Breast epithelium (tissue), 3 donors: Measurements from ENCODE around the gene RHOT1.

Experiments
- POLR2A ChIP-seq: fragments of 450-650 bp; IDR thresholded peaks from one replicate; pipeline ENCODE4 v1.6.1; 2016; ENCODE audit warnings: antibody characterized with exemption, mild to moderate bottlenecking, moderate library complexity
- POLR2AphosphoS5 ChIP-seq, 3 donors: sonication (generic); formaldehyde crosslinking; IDR thresholded peaks; one replicate each; pipeline ENCODE4 v1.6.1; 2017; ENCODE audit warnings: antibody characterized with exemption in 3 of 3
- TF ChIP-seq, protein P1 (sequence below), 3 donors: fragments of 450-650 bp; IDR thresholded peaks; one replicate each; pipeline ENCODE4 v1.5.1; 2016 to 2017; ENCODE audit warnings: antibody characterized with exemption in 3 of 3, mild to moderate bottlenecking in 3 of 3, moderate library complexity in 3 of 3

GRCh38 chr17:32185875-32186274 lies 43.6 kb downstream of the RHOT1 start:
- TF ChIP-seq, protein P1, sequence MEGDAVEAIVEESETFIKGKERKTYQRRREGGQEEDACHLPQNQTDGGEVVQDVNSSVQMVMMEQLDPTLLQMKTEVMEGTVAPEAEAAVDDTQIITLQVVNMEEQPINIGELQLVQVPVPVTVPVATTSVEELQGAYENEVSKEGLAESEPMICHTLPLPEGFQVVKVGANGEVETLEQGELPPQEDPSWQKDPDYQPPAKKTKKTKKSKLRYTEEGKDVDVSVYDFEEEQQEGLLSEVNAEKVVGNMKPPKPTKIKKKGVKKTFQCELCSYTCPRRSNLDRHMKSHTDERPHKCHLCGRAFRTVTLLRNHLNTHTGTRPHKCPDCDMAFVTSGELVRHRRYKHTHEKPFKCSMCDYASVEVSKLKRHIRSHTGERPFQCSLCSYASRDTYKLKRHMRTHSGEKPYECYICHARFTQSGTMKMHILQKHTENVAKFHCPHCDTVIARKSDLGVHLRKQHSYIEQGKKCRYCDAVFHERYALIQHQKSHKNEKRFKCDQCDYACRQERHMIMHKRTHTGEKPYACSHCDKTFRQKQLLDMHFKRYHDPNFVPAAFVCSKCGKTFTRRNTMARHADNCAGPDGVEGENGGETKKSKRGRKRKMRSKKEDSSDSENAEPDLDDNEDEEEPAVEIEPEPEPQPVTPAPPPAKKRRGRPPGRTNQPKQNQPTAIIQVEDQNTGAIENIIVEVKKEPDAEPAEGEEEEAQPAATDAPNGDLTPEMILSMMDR (IDR thresholded peaks at IDR 0.05) = no peak
- TF ChIP-seq POLR2A (no peak), POLR2AphosphoS5 (IDR thresholded peaks at IDR 0.05) (no peak)
